SK-N-SH treated with all-trans-retinoic acid at 6 μM for 48 hours (cell line): ENCODE results near the gene STXBP5.

ENCODE experiments used
- ATAC-seq: fragments of 200-7000 bp; cut with Tn5 transposase; 3 replicates; pipeline ENCODE4 v1.9.1; 2020; ENCODE audit warnings: mild to moderate bottlenecking, moderate library complexity
- ARNTL ChIP-seq: fragments of 450-650 bp; formaldehyde crosslinking; IDR thresholded peaks from 2 replicates; pipeline ENCODE4 v1.5.0; 2020; ENCODE audit warnings: low read depth, mild to moderate bottlenecking, moderate library complexity, borderline replicate concordance
- BACH2 ChIP-seq: fragments of 250-450 bp; sonication (Bioruptor Pico); IDR thresholded peaks from 2 replicates; pipeline ENCODE4 v1.9.0; 2021; ENCODE audit warnings: mild to moderate bottlenecking, borderline replicate concordance
- CREB5 ChIP-seq: fragments of 250-450 bp; sonication (Bioruptor Pico); IDR thresholded peaks from 2 replicates; pipeline ENCODE4 v1.5.1; 2020; ENCODE audit warnings: low read depth, mild to moderate bottlenecking, moderate library complexity
- CSDC2 ChIP-seq: fragments of 250-450 bp; sonication (Bioruptor Pico); IDR thresholded peaks from 2 replicates; pipeline ENCODE4 v1.5.0; 2020; ENCODE audit warnings: mild to moderate bottlenecking, moderate library complexity
- CSRNP3 ChIP-seq: fragments of 250-450 bp; sonication (Bioruptor Pico); IDR thresholded peaks from 2 replicates; pipeline ENCODE4 v1.5.1; 2021; ENCODE audit warnings: mild to moderate bottlenecking, moderate library complexity
- ESRRG ChIP-seq: fragments of 250-450 bp; sonication (Bioruptor Pico); IDR thresholded peaks from 2 replicates; pipeline ENCODE4 v1.6.1; 2021; ENCODE audit warnings: mild to moderate bottlenecking
- GLIS3 ChIP-seq: fragments of 250-450 bp; sonication (Bioruptor Pico); IDR thresholded peaks from 2 replicates; pipeline ENCODE4 v1.5.0; 2020; ENCODE audit warnings: mild to moderate bottlenecking, moderate library complexity
- ISL1 ChIP-seq: fragments of 250-450 bp; sonication (Bioruptor Pico); IDR thresholded peaks from 2 replicates; pipeline ENCODE4 v2.1.2; 2022; ENCODE audit warnings: mild to moderate bottlenecking, moderate library complexity
- PATZ1 ChIP-seq: fragments of 250-450 bp; sonication (Bioruptor Pico); IDR thresholded peaks from 2 replicates; pipeline ENCODE4 v1.8.0; 2020; ENCODE audit warnings: mild to moderate bottlenecking, moderate library complexity, borderline replicate concordance
- POU6F1 ChIP-seq: fragments of 250-450 bp; sonication (Bioruptor Pico); IDR thresholded peaks from 2 replicates; pipeline ENCODE4 v1.8.0; 2021; ENCODE audit warnings: low read depth, mild to moderate bottlenecking, moderate library complexity, borderline replicate concordance
- SNAI2 ChIP-seq: fragments of 250-450 bp; sonication (Bioruptor Pico); IDR thresholded peaks from 2 replicates; pipeline ENCODE4 v1.5.0; 2020; ENCODE audit warnings: mild to moderate bottlenecking, moderate library complexity
- TCF4 ChIP-seq: fragments of 250-450 bp; sonication (Bioruptor Pico); IDR thresholded peaks from 2 replicates; pipeline ENCODE4 v1.8.0; 2021; ENCODE audit warnings: mild to moderate bottlenecking, moderate library complexity, borderline replicate concordance
- TOX ChIP-seq: fragments of 250-450 bp; sonication (Bioruptor Pico); IDR thresholded peaks from 2 replicates; pipeline ENCODE4 v1.8.0; 2021; ENCODE audit warnings: mild to moderate bottlenecking, moderate library complexity, borderline replicate concordance
- TSHZ2 ChIP-seq: fragments of 250-450 bp; sonication (Bioruptor Pico); IDR thresholded peaks from 2 replicates; pipeline ENCODE4 v1.5.0; 2020; ENCODE audit warnings: mild to moderate bottlenecking, moderate library complexity
- ZC3H10 ChIP-seq: fragments of 250-450 bp; sonication (Bioruptor Pico); IDR thresholded peaks from 2 replicates; pipeline ENCODE4 v1.5.1; 2021; ENCODE audit warnings: mild to moderate bottlenecking, moderate library complexity
- ZFP3 ChIP-seq: fragments of 250-450 bp; sonication (Bioruptor Pico); IDR thresholded peaks from 2 replicates; pipeline ENCODE4 v1.5.0; 2020; ENCODE audit warnings: mild to moderate bottlenecking, moderate library complexity
- ZFP30 ChIP-seq: fragments of 450-650 bp; formaldehyde crosslinking; IDR thresholded peaks from 2 replicates; pipeline ENCODE4 v1.5.0; 2022; ENCODE audit warnings: mild to moderate bottlenecking, moderate library complexity
- ZNF565 ChIP-seq: fragments of 450-650 bp; formaldehyde crosslinking; conservative IDR thresholded peaks from 2 replicates; pipeline ENCODE4 v1.5.0; 2020; ENCODE audit warnings: low read depth, mild to moderate bottlenecking, moderate library complexity
- ZNF70 ChIP-seq: fragments of 450-650 bp; formaldehyde crosslinking; IDR thresholded peaks from 2 replicates; pipeline ENCODE4 v1.5.0; 2020; ENCODE audit warnings: mild to moderate bottlenecking, moderate library complexity
- ZNF8 ChIP-seq: fragments of 450-650 bp; formaldehyde crosslinking; IDR thresholded peaks from 2 replicates; pipeline ENCODE4 v1.5.0; 2020; ENCODE audit warnings: mild to moderate bottlenecking, moderate library complexity

The STXBP5 gene

GRCh38 chr6:147204060-147204785, at the start of gene STXBP5:
Gene STXBP5, plus strand, starts transcription at chr6:147204417. Its CDS starts 116 bp downstream, at chr6:147204533.
- ATAC-seq: no peak
- TF ChIP-seq TCF4 (CRISPR knock-in tag) (no peak), ZNF70 (no peak), ARNTL (no peak), ESRRG (no peak), ZFP3 (no peak), SNAI2 (no peak), ZNF565 (no peak), ZNF8 (CRISPR knock-in tag) (no peak), CSDC2 (CRISPR knock-in tag) (no peak), ISL1 (no peak), CREB5 (CRISPR knock-in tag) (no peak), ZFP30 (CRISPR knock-in tag) (no peak), CSRNP3 (no peak), ZC3H10 (CRISPR knock-in tag) (no peak), POU6F1 (no peak), GLIS3 (no peak), TSHZ2 (no peak)

- TF ChIP-seq CSDC2 (CRISPR knock-in tag) (no peak), ZC3H10 (CRISPR knock-in tag) (no peak), TSHZ2 (no peak), CSRNP3 (no peak), ZNF70 (no peak), ESRRG (no peak), TCF4 (CRISPR knock-in tag) (no peak), TOX (CRISPR knock-in tag) (no peak), ZNF565 (no peak), POU6F1 (no peak), CREB5 (CRISPR knock-in tag) (no peak), GLIS3 (no peak), PATZ1 (CRISPR knock-in tag) (no peak), ARNTL (no peak), BACH2 (CRISPR knock-in tag) (no peak)
- peak; percentile 63 for ATAC-seq
Measured at GRCh38 chr6:147154454-147154853, 49.8 kb upstream of the STXBP5 start.
